ENCODE data around the gene COA6. TPM values are rescaled to one million over a fixed set of nuclear protein-coding genes. Genes with fewer than 3 reads are reported as not detected.

Gene COA6
- total and polyA plus RNA-seq, 10 of the 15 experiments (the other 5 are each of a cell fraction or from before 2014, with no cell fraction given): 49.9 to 178 (median 71.5) TPM

GRCh38 chr1:234356615-234357269 lies 16.5 kb upstream of the COA6 start (continued):
- peak; percentile 53 for TF ChIP-seq ZBTB40 (IDR thresholded peaks at IDR 0.05; ENCODE audit: borderline replicate concordance)
- peak; percentile 72 for TF ChIP-seq POLR2A (IDR thresholded peaks at IDR 0.05; ENCODE audit: low read depth, low read length)

- H3K27ac ChIP-seq (ENCODE audit: control insufficient read depth, insufficient read depth): no peak overlapping the region; the same call in 1 of the 2 replicates
- H3K36me3 ChIP-seq (ENCODE audit: control insufficient read depth in 2 of 2, insufficient read depth in 2 of 2, low read length in 1 of 2): no peaks in the 10 kb centered on the region
- ChIA-PET SMC1A (ENCODE audit: uncharacterized antibody, unreplicated experiment) (interaction anchor here (0.8 to 3.3 kb wide), 5 partner anchors 10 to 168 kb away, joined by 3 to 30 read pairs (median 4); partner anchors contain the start of gene COA6), RAD21 (ENCODE audit: unreplicated experiment) (interaction anchor here (0.8 to 1.1 kb wide), 2 partner anchors 15 to 17 kb away, joined by 3 read pairs; partner anchors contain the start of gene COA6), POLR2A (interaction anchor here (3.3 kb wide), 1 partner anchor 16 kb away, joined by 16 read pairs; the partner anchor contains the start of gene COA6), CTCF (interaction anchor here (0.9 to 1.8 kb wide), 4 partner anchors 10 to 121 kb away, joined by 3 to 7 read pairs (median 4); partner anchors contain the start of genes COA6 and TARBP1)
- no peaks in the 10 kb centered on the region for H4K20me1 ChIP-seq (ENCODE audit: control insufficient read depth, insufficient read depth)
- intact Hi-C loops (cut with micrococcal nuclease; ENCODE audit: unreplicated experiment): loop anchor here (1.0 kb wide), 1 partner anchor 15 kb away; the partner anchor contains the start of gene COA6
- peak overlapping the region; percentile 51 for H3K4me3 ChIP-seq
- H3K79me2 ChIP-seq (ENCODE audit: control insufficient read depth, insufficient read depth, low read length): peaks cover 2% of the 10 kb centered on the region
- TF ChIP-seq NFYB (IDR thresholded peaks at IDR 0.05; ENCODE audit: insufficient read depth, low read depth, low read length) (no peak), BCL3 (IDR thresholded peaks at IDR 0.05; ENCODE audit: borderline replicate concordance, insufficient read depth, low read depth, low read length, poor library complexity, severe bottlenecking) (no peak), PKNOX1 (IDR thresholded peaks at IDR 0.05) (peak; percentile 15; the same call in 1 of the 2 replicates), JUND (IDR thresholded peaks at IDR 0.05; ENCODE audit: low read depth, low read length) (no peak)
- H3K4me2 ChIP-seq (ENCODE audit: control insufficient read depth, insufficient read depth): peak overlapping the region; percentile 79
- H3K9ac ChIP-seq (ENCODE audit: control insufficient read depth, insufficient read depth, low read length): no peak overlapping the region
- BruUV-seq (replicated peaks): no TSS peak
- H2AFZ ChIP-seq (ENCODE audit: control insufficient read depth, low read depth, low read length): no peak overlapping the region
- ATAC-seq (no peak), DNase-seq (ENCODE audit: low read depth, low spot score) (no peak), FAIRE-seq (no peak)
- H3K27me3 ChIP-seq (replicated peaks in 1 of 2; ENCODE audit: control insufficient read depth in 2 of 2, insufficient read depth in 2 of 2, low read length in 1 of 2): no peaks in the 10 kb centered on the region
- in situ Hi-C loops (cut with MboI): no loop called here
- H3K9me3 ChIP-seq (replicated peaks; ENCODE audit: control insufficient read depth, insufficient read depth, low read length): no peaks in the 10 kb centered on the region
- H3K4me1 ChIP-seq (ENCODE audit: control insufficient read depth, insufficient read depth, low read length): no peaks in the 10 kb centered on the region; the same call in 1 of the 2 replicates
Measured at GRCh38 chr1:234357831-234358230, 15.4 kb upstream of the COA6 start.

Data from GM12878 (cell line).